ENCODE measurements around the gene CAPN10.

CAPN10 gene

DNA sequence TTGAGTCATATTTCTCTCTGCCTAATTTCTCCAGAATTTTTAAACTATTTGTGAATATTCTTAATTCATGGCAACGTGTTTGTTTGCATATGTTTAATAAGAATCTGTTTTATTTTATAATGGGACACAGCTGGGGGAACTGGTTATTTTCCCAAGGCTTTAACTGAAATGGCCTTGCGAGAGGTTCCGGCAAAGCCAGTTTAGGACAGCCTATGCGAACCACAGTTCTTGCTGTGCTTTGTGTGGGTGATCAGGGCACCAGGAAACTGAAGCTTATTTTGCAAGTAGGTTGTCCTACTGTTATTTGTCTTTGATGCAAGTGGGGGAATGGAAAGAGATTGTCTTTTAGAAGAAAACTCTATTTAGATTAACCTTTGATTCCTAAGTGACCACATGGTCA is 35.2 kb upstream of the CAPN10 start:
- H3K4me3 ChIP-seq (replicated peaks; ENCODE audit: insufficient read depth, low read length), result no peak overlapping the region
- TF ChIP-seq CTCF (IDR thresholded peaks at IDR 0.05; ENCODE audit: insufficient read depth, low read length) (no peak), REST (IDR thresholded peaks at IDR 0.05; ENCODE audit: insufficient replicate concordance, low read depth) (no peak), GABPA (IDR thresholded peaks at IDR 0.05; ENCODE audit: low read depth) (no peak), POLR2AphosphoS5 (IDR thresholded peaks at IDR 0.05; ENCODE audit: low read depth) (no peak), SPI1 (IDR thresholded peaks at IDR 0.05; ENCODE audit: borderline replicate concordance, low read depth) (no peak)
- no peak for DNase-seq (ENCODE audit: low read depth in 1 of 2, low spot score in 1 of 2)
- no peaks in the 10 kb centered on the region for H3K27me3 ChIP-seq (ENCODE audit: insufficient read depth, poor library complexity, severe bottlenecking)
- H3K27ac ChIP-seq (replicated peaks), result no peak overlapping the region

- TF ChIP-seq CTCF (IDR thresholded peaks at IDR 0.05; ENCODE audit: insufficient read depth, low read length) (no peak), GABPA (IDR thresholded peaks at IDR 0.05; ENCODE audit: low read depth) (no peak), POLR2AphosphoS5 (IDR thresholded peaks at IDR 0.05; ENCODE audit: low read depth) (no peak), REST (IDR thresholded peaks at IDR 0.05; ENCODE audit: insufficient replicate concordance, low read depth) (no peak), SPI1 (IDR thresholded peaks at IDR 0.05; ENCODE audit: borderline replicate concordance, low read depth) (no peak)
- no peaks in the 10 kb centered on the region for H3K27me3 ChIP-seq (ENCODE audit: insufficient read depth, poor library complexity, severe bottlenecking)
- DNase-seq (ENCODE audit: low read depth in 1 of 2, low spot score in 1 of 2), result no peak
- no peak overlapping the region for H3K4me3 ChIP-seq (replicated peaks; ENCODE audit: insufficient read depth, low read length)
- no peak overlapping the region for H3K27ac ChIP-seq (replicated peaks)
Measured at GRCh38 chr2:240551811-240552210, 34.7 kb upstream of the CAPN10 start.

- TF ChIP-seq SPI1 (IDR thresholded peaks at IDR 0.05; ENCODE audit: borderline replicate concordance, low read depth) (no peak), POLR2AphosphoS5 (IDR thresholded peaks at IDR 0.05; ENCODE audit: low read depth) (no peak), GABPA (IDR thresholded peaks at IDR 0.05; ENCODE audit: low read depth) (no peak), CTCF (IDR thresholded peaks at IDR 0.05; ENCODE audit: insufficient read depth, low read length) (no peak), REST (IDR thresholded peaks at IDR 0.05; ENCODE audit: insufficient replicate concordance, low read depth) (no peak)
- Histone ChIP-seq H3K4me3 (replicated peaks; ENCODE audit: insufficient read depth, low read length) (no peak overlapping the region), H3K27me3 (ENCODE audit: insufficient read depth, poor library complexity, severe bottlenecking) (no peaks in the 10 kb centered on the region), H3K27ac (replicated peaks) (no peak overlapping the region)
- DNase-seq (ENCODE audit: low read depth in 1 of 2, low spot score in 1 of 2), result no peak
Measured at GRCh38 chr2:240553956-240554480, 32.5 kb upstream of the CAPN10 start.

All from HL-60 (cell line).